ENCODE measurements around the gene ATF4. TPM values are rescaled to one million over a fixed set of nuclear protein-coding genes. Genes with fewer than 3 reads are reported as not detected.
"Not testable (repeated sequence)": the region's sequence is repeated elsewhere in the genome, so short reads cannot be mapped to it uniquely, and the experiment has no call there.

The ATF4 gene
- total RNA-seq, 1 donor from 2014 or later: 207 TPM

GRCh38 chr22:39510529-39511149, 9.7 kb upstream of the ATF4 start:
- no peak for DNase-seq (ENCODE audit: extremely low read depth, low read depth, low spot score)

GRCh38 chr22:39511226-39511625, 9.1 kb upstream of the ATF4 start:
- no peak for DNase-seq (ENCODE audit: extremely low read depth, low read depth, low spot score)

GRCh38 chr22:39512026-39512425, 8.3 kb upstream of the ATF4 start:
- no peak for DNase-seq (ENCODE audit: extremely low read depth, low read depth, low spot score)

- DNase-seq (ENCODE audit: extremely low read depth, low read depth, low spot score): no peak
Observed at GRCh38 chr22:39513791-39514190, 6.6 kb upstream of the ATF4 start.

- DNase-seq (ENCODE audit: extremely low read depth, low read depth, low spot score): no peak
Observed at GRCh38 chr22:39514373-39514973, 5.9 kb upstream of the ATF4 start.

- DNase-seq (ENCODE audit: extremely low read depth, low read depth, low spot score): no peak
Observed at GRCh38 chr22:39515266-39516050, 4.9 kb upstream of the ATF4 start.

GRCh38 chr22:39517470-39517869, 2.9 kb upstream of the ATF4 start:
- no peak for DNase-seq (ENCODE audit: extremely low read depth, low read depth, low spot score)

- no peak for DNase-seq (ENCODE audit: extremely low read depth, low read depth, low spot score)
Observed at GRCh38 chr22:39518144-39518786, 2.1 kb upstream of the ATF4 start.

- no peak for DNase-seq (ENCODE audit: extremely low read depth, low read depth, low spot score)
Observed at GRCh38 chr22:39518996-39519680, 1.2 kb upstream of the ATF4 start.

- peak; percentile 95 for DNase-seq (ENCODE audit: extremely low read depth, low read depth, low spot score)
Observed at GRCh38 chr22:39519681-39520225, 609 bp upstream of the ATF4 start.

GRCh38 chr22:39521106-39521885, 934 bp downstream of the ATF4 start:
- not testable (repeated sequence) for DNase-seq (ENCODE audit: extremely low read depth, low read depth, low spot score)

GRCh38 chr22:39522091-39522490, 1.7 kb downstream of the ATF4 start:
- DNase-seq (ENCODE audit: extremely low read depth, low read depth, low spot score): not testable (repeated sequence)

GRCh38 chr22:39522567-39523300, 2.4 kb downstream of the ATF4 start:
- no peak for DNase-seq (ENCODE audit: extremely low read depth, low read depth, low spot score)

- no peak for DNase-seq (ENCODE audit: extremely low read depth, low read depth, low spot score)
Observed at GRCh38 chr22:39524089-39524752, 3.9 kb downstream of the ATF4 start.

GRCh38 chr22:39524753-39525657, 4.6 kb downstream of the ATF4 start:
- DNase-seq (ENCODE audit: extremely low read depth, low read depth, low spot score): no peak

- no peak for DNase-seq (ENCODE audit: extremely low read depth, low read depth, low spot score)
Observed at GRCh38 chr22:39525658-39525975, 5.3 kb downstream of the ATF4 start.

GRCh38 chr22:39526736-39527171, 6.4 kb downstream of the ATF4 start:
- no peak for DNase-seq (ENCODE audit: extremely low read depth, low read depth, low spot score)

- no peak for DNase-seq (ENCODE audit: extremely low read depth, low read depth, low spot score)
Observed at GRCh38 chr22:39527481-39527961, 7.2 kb downstream of the ATF4 start.
